Measurements from ENCODE around the gene LRCH3. TPM values are rescaled to one million over a fixed set of nuclear protein-coding genes. Genes with fewer than 3 reads are reported as not detected.

LRCH3 gene
- total RNA-seq, 1 experiment from 2014 or later: 71.8 TPM

DNA sequence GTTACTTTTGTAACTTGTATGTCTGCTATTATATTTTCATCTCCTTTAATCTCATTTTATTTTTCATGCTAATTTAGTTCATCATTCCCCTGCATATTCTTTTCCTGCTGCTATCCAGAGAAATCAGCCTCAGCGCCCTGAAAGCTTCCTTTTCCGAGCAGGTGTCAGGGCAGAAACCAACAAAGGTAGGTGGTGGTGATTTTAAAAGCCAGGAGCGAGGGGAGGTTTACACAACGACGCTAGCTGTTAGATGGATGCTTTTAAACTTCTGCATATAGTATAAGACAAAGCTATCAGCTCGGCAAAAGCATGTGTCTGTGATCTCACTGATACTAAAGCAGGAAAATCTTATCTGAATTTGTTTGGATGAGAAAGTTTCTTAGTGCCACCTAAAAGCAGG is 75.0 kb downstream of the LRCH3 start:
- Histone ChIP-seq H3K4me3 (ENCODE audit: low read depth, low read length, poor library complexity, severe bottlenecking) (no peak overlapping the region), H3K36me3 (ENCODE audit: insufficient read depth, low read length, poor library complexity, severe bottlenecking) (peaks cover 19% of the 10 kb centered on the region), H3K9me3 (ENCODE audit: low read depth, low read length, poor library complexity, severe bottlenecking) (no peaks in the 10 kb centered on the region), H3K27me3 (replicated peaks; ENCODE audit: insufficient read depth, low read depth, low read length, poor library complexity) (no peaks in the 10 kb centered on the region), H3K27ac (ENCODE audit: low read depth, low read length, poor library complexity, severe bottlenecking) (no peak overlapping the region), H3K4me1 (ENCODE audit: insufficient read depth, low read length, poor library complexity, severe bottlenecking) (no peaks in the 10 kb centered on the region)
- TF ChIP-seq EZH2 (IDR thresholded peaks at IDR 0.05; ENCODE audit: borderline replicate concordance, low read depth, low read length, poor library complexity, severe bottlenecking): no peak
- TF ChIP-seq, protein P1, sequence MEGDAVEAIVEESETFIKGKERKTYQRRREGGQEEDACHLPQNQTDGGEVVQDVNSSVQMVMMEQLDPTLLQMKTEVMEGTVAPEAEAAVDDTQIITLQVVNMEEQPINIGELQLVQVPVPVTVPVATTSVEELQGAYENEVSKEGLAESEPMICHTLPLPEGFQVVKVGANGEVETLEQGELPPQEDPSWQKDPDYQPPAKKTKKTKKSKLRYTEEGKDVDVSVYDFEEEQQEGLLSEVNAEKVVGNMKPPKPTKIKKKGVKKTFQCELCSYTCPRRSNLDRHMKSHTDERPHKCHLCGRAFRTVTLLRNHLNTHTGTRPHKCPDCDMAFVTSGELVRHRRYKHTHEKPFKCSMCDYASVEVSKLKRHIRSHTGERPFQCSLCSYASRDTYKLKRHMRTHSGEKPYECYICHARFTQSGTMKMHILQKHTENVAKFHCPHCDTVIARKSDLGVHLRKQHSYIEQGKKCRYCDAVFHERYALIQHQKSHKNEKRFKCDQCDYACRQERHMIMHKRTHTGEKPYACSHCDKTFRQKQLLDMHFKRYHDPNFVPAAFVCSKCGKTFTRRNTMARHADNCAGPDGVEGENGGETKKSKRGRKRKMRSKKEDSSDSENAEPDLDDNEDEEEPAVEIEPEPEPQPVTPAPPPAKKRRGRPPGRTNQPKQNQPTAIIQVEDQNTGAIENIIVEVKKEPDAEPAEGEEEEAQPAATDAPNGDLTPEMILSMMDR (conservative IDR thresholded peaks at IDR 0.05; ENCODE audit: low read depth, low read length): no peak
- intact Hi-C loops (cut with micrococcal nuclease; ENCODE audit: unreplicated experiment): no loop called here
- DNase-seq (ENCODE audit: low spot score): no peak
- BruUV-seq (replicated peaks): no TSS peak
- ChIA-PET CTCF (no interaction called here), POLR2A (ENCODE audit: low non-redundant PET) (no interaction called here)

DNA sequence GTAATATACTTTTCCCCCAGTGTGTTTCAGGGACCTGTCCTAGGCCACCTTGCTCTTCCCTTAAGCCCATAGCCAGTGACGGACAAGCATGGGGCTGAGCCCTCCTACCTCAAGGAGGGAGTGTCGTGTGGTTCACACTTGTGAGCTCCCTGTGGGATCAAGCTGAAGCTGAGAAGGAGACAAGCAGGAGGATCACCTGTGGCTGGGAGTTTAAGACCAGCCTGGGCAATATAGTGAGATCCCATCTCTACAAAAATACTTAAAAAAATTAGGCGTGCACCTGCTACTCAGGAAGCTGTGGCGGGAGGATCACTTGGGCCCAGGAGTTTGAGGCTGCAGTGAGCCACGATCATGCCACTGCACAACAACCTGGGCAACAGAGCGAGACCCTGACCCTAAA is 82.3 kb downstream of the LRCH3 start:
- H3K4me1 ChIP-seq (ENCODE audit: insufficient read depth, low read length, poor library complexity, severe bottlenecking): no peaks in the 10 kb centered on the region
- BruUV-seq (replicated peaks): no TSS peak
- no peak overlapping the region for H3K27ac ChIP-seq (ENCODE audit: low read depth, low read length, poor library complexity, severe bottlenecking)
- peaks cover 39% of the 10 kb centered on the region for H3K36me3 ChIP-seq (ENCODE audit: insufficient read depth, low read length, poor library complexity, severe bottlenecking)
- intact Hi-C loops (cut with micrococcal nuclease; ENCODE audit: unreplicated experiment): no loop called here
- no peak overlapping the region for H3K4me3 ChIP-seq (ENCODE audit: low read depth, low read length, poor library complexity, severe bottlenecking)
- no peaks in the 10 kb centered on the region for H3K27me3 ChIP-seq (replicated peaks; ENCODE audit: insufficient read depth, low read depth, low read length, poor library complexity)
- ChIA-PET POLR2A (ENCODE audit: low non-redundant PET) (no interaction called here), CTCF (no interaction called here)
- DNase-seq (ENCODE audit: low spot score): no peak
- no peaks in the 10 kb centered on the region for H3K9me3 ChIP-seq (ENCODE audit: low read depth, low read length, poor library complexity, severe bottlenecking)
- no peak for TF ChIP-seq EZH2 (IDR thresholded peaks at IDR 0.05; ENCODE audit: borderline replicate concordance, low read depth, low read length, poor library complexity, severe bottlenecking)
- TF ChIP-seq, protein P1 (conservative IDR thresholded peaks at IDR 0.05; ENCODE audit: low read depth, low read length): no peak

DNA sequence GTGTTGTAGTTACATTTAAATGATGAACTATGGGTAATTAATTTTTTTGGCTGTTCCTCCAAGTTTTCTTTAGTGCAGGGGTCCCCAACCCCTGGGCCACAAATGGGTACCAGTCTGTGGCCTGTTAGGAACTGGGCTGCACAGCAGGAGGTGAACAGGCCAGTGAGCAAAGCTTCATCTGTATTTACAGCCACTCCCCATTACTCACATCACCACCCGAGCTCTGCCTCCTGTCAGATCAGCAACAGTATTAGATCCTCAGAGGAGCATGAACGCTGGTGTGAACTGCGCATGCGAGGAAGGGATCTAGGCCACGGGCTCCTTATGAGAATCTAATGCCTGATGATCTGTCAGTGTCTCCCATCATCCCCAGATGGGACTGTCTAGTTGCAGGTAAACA is 83.0 kb downstream of the LRCH3 start:
- POLR2A ChIA-PET (ENCODE audit: low non-redundant PET): interaction anchor here (0.6 kb wide), 1 partner anchor 194 kb away, joined by 3 read pairs; no protein-coding TSS in a partner anchor

More for the DNA sequence above, 83.0 kb downstream of the LRCH3 start:
- TF ChIP-seq, protein P1 (conservative IDR thresholded peaks at IDR 0.05; ENCODE audit: low read depth, low read length): no peak
- no peak for TF ChIP-seq EZH2 (IDR thresholded peaks at IDR 0.05; ENCODE audit: borderline replicate concordance, low read depth, low read length, poor library complexity, severe bottlenecking)
- no peaks in the 10 kb centered on the region for H3K27me3 ChIP-seq (replicated peaks; ENCODE audit: insufficient read depth, low read depth, low read length, poor library complexity)
- no peak for DNase-seq (ENCODE audit: low spot score)
- H3K4me1 ChIP-seq (ENCODE audit: insufficient read depth, low read length, poor library complexity, severe bottlenecking): no peaks in the 10 kb centered on the region
- intact Hi-C loops (cut with micrococcal nuclease; ENCODE audit: unreplicated experiment): no loop called here
- no TSS peak for BruUV-seq (replicated peaks)
- H3K4me3 ChIP-seq (ENCODE audit: low read depth, low read length, poor library complexity, severe bottlenecking): no peak overlapping the region
- CTCF ChIA-PET: no interaction called here
- no peak overlapping the region for H3K27ac ChIP-seq (ENCODE audit: low read depth, low read length, poor library complexity, severe bottlenecking)
- no peaks in the 10 kb centered on the region for H3K9me3 ChIP-seq (ENCODE audit: low read depth, low read length, poor library complexity, severe bottlenecking)
- H3K36me3 ChIP-seq (ENCODE audit: insufficient read depth, low read length, poor library complexity, severe bottlenecking): peaks cover 47% of the 10 kb centered on the region

Measured in A673 (cell line).